A549 (cell line): ENCODE measurements around the gene PKDREJ. TPM values are rescaled to one million over a fixed set of nuclear protein-coding genes. Genes with fewer than 3 reads are reported as not detected.

Experiments used
- ATAC-seq, 2 experiments: fragments of 200-7000 bp in 1 of 2; fragments of >200 bp in 1 of 2; cut with Nextera tagmentation in 1 of 2; cut with Tn5 transposase in 1 of 2; 3 replicates each; pipeline versions ENCODE4 v1.8.0 to v1.9.1; 2018 to 2020; ENCODE audit warnings: mild to moderate bottlenecking in 1 of 2, moderate library complexity in 1 of 2
- CTCF ChIA-PET: fragments of 300-600 bp; sonication (Branson Sonifier 250); formaldehyde crosslinking; extraction: SDS; loops from one replicate; lab custom pipeline; 2021; ENCODE audit warnings: antibody characterized with exemption, inconsistent platforms; lab: Yijun Ruan, JAX
- POLR2A ChIA-PET: fragments of 350-600 bp; formaldehyde crosslinking; extraction: SDS; loops from one replicate; lab custom pipeline; 2021; ENCODE audit warnings: antibody characterized with exemption, inconsistent platforms; lab: Yijun Ruan, JAX
- DNase-seq, 2 experiments: peaks; one replicate each; pipeline versions ENCODE4 v3.0.0 to v3.0.0-alpha.2; 2011 to 2016; ENCODE audit warnings: low read depth in 1 of 2, low spot score in 1 of 2
- FAIRE-seq: peaks from 2 replicates; lab custom pipeline; 2011; peaks lifted over from hg19 to GRCh38; lab: Jason Lieb, UNC
- H3K27ac ChIP-seq, 2 experiments: fragments of >200 bp; sonication (Bioruptor Twin); formaldehyde crosslinking; 3 replicates each; pipeline ENCODE4 v1.5.1; 2016 to 2017
- H3K4me1 ChIP-seq: fragments of >200 bp; sonication (Bioruptor Twin); formaldehyde crosslinking; 3 replicates; pipeline ENCODE4 v1.6.1; 2016
- H3K4me2 ChIP-seq: fragments of >200 bp; sonication (Bioruptor Twin); formaldehyde crosslinking; 3 replicates; pipeline ENCODE4 v1.6.1; 2016
- H3K4me3 ChIP-seq: fragments of >200 bp; sonication (Bioruptor Twin); formaldehyde crosslinking; 3 replicates; pipeline ENCODE4 v1.5.1; 2016
- H3K9me3 ChIP-seq: fragments of >200 bp; sonication (Bioruptor Twin); formaldehyde crosslinking; 3 replicates; pipeline ENCODE4 v1.6.1; 2016
- CBX8 ChIP-seq: fragments of 200-600 bp; sonication (generic); IDR thresholded peaks from 2 replicates; pipeline ENCODE4 v1.6.1; 2016
- EHF ChIP-seq: fragments of 250-450 bp; sonication (Bioruptor Pico); IDR thresholded peaks from 2 replicates; pipeline ENCODE4 v1.5.0; 2020; ENCODE audit warnings: mild to moderate bottlenecking
- ESRRA ChIP-seq: fragments of 150-350 bp; IDR thresholded peaks from 2 replicates; pipeline ENCODE4 v1.6.1; 2014; ENCODE audit warnings: mild to moderate bottlenecking, low read length, borderline replicate concordance
- FOSL2 ChIP-seq, 2 experiments: fragments of 450-650 bp in 1 of 2; fragments of >200 bp in 1 of 2; sonication (Bioruptor Twin) in 1 of 2; formaldehyde crosslinking; IDR thresholded peaks; 2 replicates each; pipeline versions ENCODE4 v1.5.0 to v1.6.1; 2016 to 2020; ENCODE audit warnings: mild to moderate bottlenecking in 1 of 2, moderate library complexity in 1 of 2
- HDAC2 ChIP-seq: fragments of 200-600 bp; sonication (generic); IDR thresholded peaks from 2 replicates; pipeline ENCODE4 v1.6.1; 2016
- HEYL ChIP-seq: fragments of 250-450 bp; sonication (Bioruptor Pico); IDR thresholded peaks from 2 replicates; pipeline ENCODE4 v1.8.0; 2021; ENCODE audit warnings: mild to moderate bottlenecking, moderate library complexity
- JUNB ChIP-seq: fragments of >200 bp; sonication (Bioruptor Twin); formaldehyde crosslinking; IDR thresholded peaks from 2 replicates; pipeline ENCODE4 v1.6.1; 2016
- KDM1A ChIP-seq: fragments of 200-600 bp; sonication (generic); IDR thresholded peaks from 2 replicates; pipeline ENCODE4 v1.6.1; 2016; ENCODE audit warnings: low read depth, mild to moderate bottlenecking
- MAZ ChIP-seq: fragments of 150-350 bp; IDR thresholded peaks from 2 replicates; pipeline ENCODE4 v1.6.1; 2014; ENCODE audit warnings: antibody characterized with exemption, low read depth, low read length, borderline replicate concordance
- MYC ChIP-seq: IDR thresholded peaks from 2 replicates; pipeline ENCODE4 v1.6.1; 2012; ENCODE audit warnings: mild to moderate bottlenecking, inconsistent platforms, low read length, improper control_type of control experiment, borderline replicate concordance
- NPAS2 ChIP-seq: fragments of 250-450 bp; sonication (Bioruptor Pico); IDR thresholded peaks from 2 replicates; pipeline ENCODE4 v1.8.0; 2022; ENCODE audit warnings: mild to moderate bottlenecking, moderate library complexity, borderline replicate concordance
- NR3C1 ChIP-seq: fragments of >200 bp; sonication (Bioruptor Twin); formaldehyde crosslinking; IDR thresholded peaks from 3 replicates; pipeline ENCODE4 v1.6.1; 2017
- POLR2AphosphoS2 ChIP-seq: conservative IDR thresholded peaks from 2 replicates; pipeline ENCODE4 v1.6.1; 2012; ENCODE audit warnings: low read length, improper control_type of control experiment, inconsistent platforms
- ZFP36 ChIP-seq: fragments of 450-650 bp; IDR thresholded peaks from 2 replicates; pipeline ENCODE4 v1.6.1; 2014; ENCODE audit warnings: borderline replicate concordance; ENCODE audit not compliant: partially characterized antibody
- WGBS: methylation state at CpG from one replicate; pipeline ENCODE4 v1.1.6; 2017; ENCODE audit errors: missing lambda C conversion rate; 5-methylcytosine and 5-hydroxymethylcytosine counted together
- polyA plus RNA-seq, 4 experiments: library from polyadenylated mRNA; depleted of rRNA in 3 of 4; stranded (reverse); fragments of >200 nt; fragmentation: RNase III in 1 of 4; extraction: RNeasy Plus Mini Kit Qiagen cat#74134 plus additional on column Dnase treatment in 1 of 4; gene quantifications; 2 replicates in 3 of 4; 3 replicates in 1 of 4; pipeline ENCODE4 v1.2.3, GENCODE V29; 2011 to 2017
- TF ChIP-seq, protein P1 (sequence below): fragments of >200 bp; sonication (Bioruptor Twin); formaldehyde crosslinking; IDR thresholded peaks from 3 replicates; pipeline ENCODE4 v1.5.1; 2016
- TF ChIP-seq, protein P2 (sequence below): fragments of 450-650 bp; IDR thresholded peaks from 2 replicates; pipeline ENCODE4 v1.6.1; 2014; ENCODE audit warnings: antibody characterized with exemption
- TF ChIP-seq, protein P3 (sequence below): fragments of 250-450 bp; sonication (Bioruptor Pico); IDR thresholded peaks from 2 replicates; pipeline ENCODE4 v1.5.0; 2020; ENCODE audit warnings: low read depth, mild to moderate bottlenecking, moderate library complexity
- TF ChIP-seq, protein P4 (sequence below): IDR thresholded peaks from 2 replicates; pipeline ENCODE4 v1.6.1; 2012; ENCODE audit warnings: low read depth, borderline replicate concordance
- TF ChIP-seq, protein P5 (sequence below): fragments of >200 bp; sonication (Bioruptor Twin); formaldehyde crosslinking; IDR thresholded peaks from 3 replicates; pipeline ENCODE4 v1.6.1; 2016

Gene PKDREJ
- polyA plus RNA-seq, 2 of the 4 experiments (the other 2 are of a cell fraction) = not detected

DNA sequence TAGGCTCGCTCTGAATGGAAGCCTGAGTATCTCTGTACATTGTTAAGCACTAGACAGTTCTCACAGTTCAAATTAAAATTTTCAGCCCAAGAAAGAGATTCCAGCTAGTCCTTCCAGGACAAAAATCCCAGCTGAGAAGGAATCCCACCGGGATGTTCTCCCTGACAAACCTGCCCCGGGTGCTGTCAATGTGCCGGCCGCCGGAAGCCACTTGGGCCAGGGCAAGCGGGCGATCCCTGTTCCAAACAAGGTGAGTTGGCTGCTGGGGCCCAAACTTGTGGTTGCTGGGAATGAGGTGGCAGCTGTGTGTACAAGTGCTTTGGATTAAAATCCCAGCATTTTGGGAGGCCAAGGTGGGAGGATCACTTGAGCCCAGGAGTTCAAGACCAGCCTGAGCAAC lies 48.9 kb upstream of the PKDREJ start:
- CTCF ChIA-PET = interaction anchor here (1.0 to 20.1 kb wide), 4 partner anchors 29 to 318 kb away, joined by 3 to 272 read pairs (median 6); no protein-coding TSS in a partner anchor
- POLR2A ChIA-PET = no interaction called here

DNA sequence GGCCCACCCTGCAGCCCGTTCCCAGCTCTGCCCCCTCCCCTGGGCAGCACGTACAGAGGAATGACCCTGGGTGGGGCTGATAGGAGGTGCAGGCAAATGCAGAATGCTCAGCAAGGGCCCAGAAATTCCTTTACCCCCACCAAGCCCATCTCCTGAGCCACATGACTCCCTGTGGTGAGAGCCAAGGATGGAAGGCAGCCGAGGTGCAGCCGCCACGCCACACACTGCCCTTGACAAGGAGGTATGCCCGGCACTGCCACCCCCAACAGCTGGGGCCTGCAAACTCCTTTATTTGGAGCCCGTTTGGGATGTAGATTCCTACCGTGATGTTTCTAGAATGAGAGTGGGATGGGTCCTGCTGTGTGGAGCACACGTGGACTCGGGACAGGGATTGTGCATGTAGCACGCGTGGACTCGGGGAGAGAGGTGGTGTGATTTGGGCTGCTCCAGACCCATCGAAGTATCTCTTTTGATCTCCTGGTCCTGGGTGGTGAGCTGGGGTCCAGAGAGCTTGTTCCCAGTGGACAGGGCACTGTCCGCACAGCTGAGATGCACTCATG lies 46.5 kb upstream of the PKDREJ start:
- no peak for TF ChIP-seq MYC
- no peak for TF ChIP-seq KDM1A
- no peak for TF ChIP-seq HEYL
- TF ChIP-seq NR3C1 = no peak
- no peak for TF ChIP-seq HDAC2
- TF ChIP-seq JUNB = no peak
- TF ChIP-seq, protein P1, sequence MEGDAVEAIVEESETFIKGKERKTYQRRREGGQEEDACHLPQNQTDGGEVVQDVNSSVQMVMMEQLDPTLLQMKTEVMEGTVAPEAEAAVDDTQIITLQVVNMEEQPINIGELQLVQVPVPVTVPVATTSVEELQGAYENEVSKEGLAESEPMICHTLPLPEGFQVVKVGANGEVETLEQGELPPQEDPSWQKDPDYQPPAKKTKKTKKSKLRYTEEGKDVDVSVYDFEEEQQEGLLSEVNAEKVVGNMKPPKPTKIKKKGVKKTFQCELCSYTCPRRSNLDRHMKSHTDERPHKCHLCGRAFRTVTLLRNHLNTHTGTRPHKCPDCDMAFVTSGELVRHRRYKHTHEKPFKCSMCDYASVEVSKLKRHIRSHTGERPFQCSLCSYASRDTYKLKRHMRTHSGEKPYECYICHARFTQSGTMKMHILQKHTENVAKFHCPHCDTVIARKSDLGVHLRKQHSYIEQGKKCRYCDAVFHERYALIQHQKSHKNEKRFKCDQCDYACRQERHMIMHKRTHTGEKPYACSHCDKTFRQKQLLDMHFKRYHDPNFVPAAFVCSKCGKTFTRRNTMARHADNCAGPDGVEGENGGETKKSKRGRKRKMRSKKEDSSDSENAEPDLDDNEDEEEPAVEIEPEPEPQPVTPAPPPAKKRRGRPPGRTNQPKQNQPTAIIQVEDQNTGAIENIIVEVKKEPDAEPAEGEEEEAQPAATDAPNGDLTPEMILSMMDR = no peak
- TF ChIP-seq ESRRA = no peak
- no peak for TF ChIP-seq MAZ
- TF ChIP-seq, protein P2, sequence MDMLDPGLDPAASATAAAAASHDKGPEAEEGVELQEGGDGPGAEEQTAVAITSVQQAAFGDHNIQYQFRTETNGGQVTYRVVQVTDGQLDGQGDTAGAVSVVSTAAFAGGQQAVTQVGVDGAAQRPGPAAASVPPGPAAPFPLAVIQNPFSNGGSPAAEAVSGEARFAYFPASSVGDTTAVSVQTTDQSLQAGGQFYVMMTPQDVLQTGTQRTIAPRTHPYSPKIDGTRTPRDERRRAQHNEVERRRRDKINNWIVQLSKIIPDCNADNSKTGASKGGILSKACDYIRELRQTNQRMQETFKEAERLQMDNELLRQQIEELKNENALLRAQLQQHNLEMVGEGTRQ = no peak
- no peak for TF ChIP-seq NPAS2 (CRISPR knock-in tag)
- TF ChIP-seq POLR2AphosphoS2 = no peak
- TF ChIP-seq ZFP36 = no peak
- TF ChIP-seq EHF (CRISPR knock-in tag) = no peak
- TF ChIP-seq FOSL2 (IDR thresholded peaks at IDR 0.05) = no peak
- no peak for TF ChIP-seq FOSL2 (CRISPR knock-in tag; IDR thresholded peaks at IDR 0.05)
- TF ChIP-seq CBX8 = no peak
- POLR2A ChIA-PET = interaction anchor here (0.6 kb wide), 1 partner anchor 238 kb away, joined by 4 read pairs; no protein-coding TSS in a partner anchor

More for the DNA sequence above, 48.9 kb upstream of the PKDREJ start:
- no peak for DNase-seq
- TF ChIP-seq, protein P3, sequence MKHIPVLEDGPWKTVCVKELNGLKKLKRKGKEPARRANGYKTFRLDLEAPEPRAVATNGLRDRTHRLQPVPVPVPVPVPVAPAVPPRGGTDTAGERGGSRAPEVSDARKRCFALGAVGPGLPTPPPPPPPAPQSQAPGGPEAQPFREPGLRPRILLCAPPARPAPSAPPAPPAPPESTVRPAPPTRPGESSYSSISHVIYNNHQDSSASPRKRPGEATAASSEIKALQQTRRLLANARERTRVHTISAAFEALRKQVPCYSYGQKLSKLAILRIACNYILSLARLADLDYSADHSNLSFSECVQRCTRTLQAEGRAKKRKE (CRISPR knock-in tag) = no peak
- TF ChIP-seq, protein P4, sequence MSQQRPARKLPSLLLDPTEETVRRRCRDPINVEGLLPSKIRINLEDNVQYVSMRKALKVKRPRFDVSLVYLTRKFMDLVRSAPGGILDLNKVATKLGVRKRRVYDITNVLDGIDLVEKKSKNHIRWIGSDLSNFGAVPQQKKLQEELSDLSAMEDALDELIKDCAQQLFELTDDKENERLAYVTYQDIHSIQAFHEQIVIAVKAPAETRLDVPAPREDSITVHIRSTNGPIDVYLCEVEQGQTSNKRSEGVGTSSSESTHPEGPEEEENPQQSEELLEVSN = no peak
- TF ChIP-seq, protein P5, sequence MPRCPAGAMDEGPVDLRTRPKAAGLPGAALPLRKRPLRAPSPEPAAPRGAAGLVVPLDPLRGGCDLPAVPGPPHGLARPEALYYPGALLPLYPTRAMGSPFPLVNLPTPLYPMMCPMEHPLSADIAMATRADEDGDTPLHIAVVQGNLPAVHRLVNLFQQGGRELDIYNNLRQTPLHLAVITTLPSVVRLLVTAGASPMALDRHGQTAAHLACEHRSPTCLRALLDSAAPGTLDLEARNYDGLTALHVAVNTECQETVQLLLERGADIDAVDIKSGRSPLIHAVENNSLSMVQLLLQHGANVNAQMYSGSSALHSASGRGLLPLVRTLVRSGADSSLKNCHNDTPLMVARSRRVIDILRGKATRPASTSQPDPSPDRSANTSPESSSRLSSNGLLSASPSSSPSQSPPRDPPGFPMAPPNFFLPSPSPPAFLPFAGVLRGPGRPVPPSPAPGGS = no peak
- no peak for TF ChIP-seq NR3C1
- Histone ChIP-seq H3K4me1 (no peaks in the 10 kb centered on the region), H3K4me3 (no peak overlapping the region), H3K4me2 (no peak overlapping the region), H3K9me3 (no peaks in the 10 kb centered on the region), H3K27ac (no peak overlapping the region)
- 85% methylated on average over 8 of the region's 8 CpGs for WGBS
- no peak for ATAC-seq
- no peak for FAIRE-seq

More for the DNA sequence above, 46.5 kb upstream of the PKDREJ start:
- CTCF ChIA-PET = interaction anchor here (2.0 to 20.1 kb wide), 2 partner anchors 189 to 315 kb away, joined by 8 to 272 read pairs; no protein-coding TSS in a partner anchor
- Histone ChIP-seq H3K4me3 (no peak overlapping the region), H3K27ac (no peak overlapping the region), H3K9me3 (no peaks in the 10 kb centered on the region), H3K4me1 (no peaks in the 10 kb centered on the region), H3K4me2 (no peak overlapping the region)
- DNase-seq (no peak), FAIRE-seq (no peak), ATAC-seq (no peak)
- WGBS = 95% methylated on average over 14 of the region's 15 CpGs
